HG03025 (cell line): ENCODE measurements around the gene ACAD8.
A peak's percentile ranks its signal among the peaks of the same experiment; 100 is the strongest.

Source experiments
- ATAC-seq: cut with Tn5 transposase; IDR thresholded peaks from one replicate; pipeline ENCODE4 v1.9.1; 2021; ENCODE audit warnings: mild to moderate bottlenecking, moderate library complexity; ENCODE audit not compliant: unreplicated experiment, low FRiP score

ACAD8 gene

GRCh38 chr11:134253188-134253993 lies at the start of gene ACAD8, which contains the start of gene THYN1:
Gene ACAD8, plus strand, starts transcription at chr11:134253568. Its CDS starts 33 bp downstream, at chr11:134253601.
Gene THYN1, minus strand, starts transcription at chr11:134253352. Its CDS starts 470 bp downstream, at chr11:134252882.
- peak; percentile 98 for ATAC-seq

GRCh38 chr11:134205729-134206128 lies 47.6 kb upstream of the ACAD8 start:
- ATAC-seq, result no peak

- no peak for ATAC-seq
These were observed 47.2 kb upstream of the ACAD8 start for GRCh38 chr11:134206185-134206584.

- no peak for ATAC-seq
These were observed 45.7 kb upstream of the ACAD8 start for GRCh38 chr11:134207538-134208239.

- no peak for ATAC-seq
These were observed 37.5 kb upstream of the ACAD8 start for GRCh38 chr11:134215836-134216235.

GRCh38 chr11:134216816-134217215 lies 36.6 kb upstream of the ACAD8 start:
- no peak for ATAC-seq

- ATAC-seq, result no peak
These were observed 30.2 kb upstream of the ACAD8 start for GRCh38 chr11:134223121-134223520.

GRCh38 chr11:134223836-134224709 lies 29.3 kb upstream of the ACAD8 start, which contains the start of the genes NCAPD3 and VPS26B:
Gene NCAPD3, minus strand, starts transcription at chr11:134223967. Its CDS starts 41 bp downstream, at chr11:134223926.
Gene VPS26B, plus strand, starts transcription at chr11:134224671. Its CDS starts 452 bp downstream, at chr11:134225123.
- peak; percentile 78 for ATAC-seq

- ATAC-seq, result peak; percentile 30
These were observed 28.4 kb upstream of the ACAD8 start for GRCh38 chr11:134224710-134225664.

GRCh38 chr11:134226806-134227325 lies 26.5 kb upstream of the ACAD8 start:
- ATAC-seq, result no peak

GRCh38 chr11:134228625-134229024 lies 24.7 kb upstream of the ACAD8 start:
- ATAC-seq, result peak; percentile 44

GRCh38 chr11:134229126-134229790 lies 24.1 kb upstream of the ACAD8 start:
- ATAC-seq, result no peak

- ATAC-seq, result no peak
These were observed 23.0 kb upstream of the ACAD8 start for GRCh38 chr11:134230339-134230738.

- no peak for ATAC-seq
These were observed 21.3 kb upstream of the ACAD8 start for GRCh38 chr11:134231958-134232659.

- ATAC-seq, result no peak
These were observed 19.6 kb upstream of the ACAD8 start for GRCh38 chr11:134233729-134234179.

GRCh38 chr11:134235399-134235798 lies 18.0 kb upstream of the ACAD8 start:
- no peak for ATAC-seq

GRCh38 chr11:134236834-134237556 lies 16.4 kb upstream of the ACAD8 start:
- ATAC-seq, result no peak
